Hematopoietic multipotent progenitor cell treated with erythropoietin and hydrocortisone succinate and interleukin-3 and kit ligand, for 8 days (in vitro differentiated cells): ENCODE data around the gene ARMC8.
"Not testable (repeated sequence)": the region's sequence is repeated elsewhere in the genome, so short reads cannot be mapped to it uniquely, and the experiment has no call there.

Experiments used
- DNase-seq: peaks from one replicate; pipeline ENCODE4 v3.0.0-alpha.2; 2015

Gene ARMC8, protein sequence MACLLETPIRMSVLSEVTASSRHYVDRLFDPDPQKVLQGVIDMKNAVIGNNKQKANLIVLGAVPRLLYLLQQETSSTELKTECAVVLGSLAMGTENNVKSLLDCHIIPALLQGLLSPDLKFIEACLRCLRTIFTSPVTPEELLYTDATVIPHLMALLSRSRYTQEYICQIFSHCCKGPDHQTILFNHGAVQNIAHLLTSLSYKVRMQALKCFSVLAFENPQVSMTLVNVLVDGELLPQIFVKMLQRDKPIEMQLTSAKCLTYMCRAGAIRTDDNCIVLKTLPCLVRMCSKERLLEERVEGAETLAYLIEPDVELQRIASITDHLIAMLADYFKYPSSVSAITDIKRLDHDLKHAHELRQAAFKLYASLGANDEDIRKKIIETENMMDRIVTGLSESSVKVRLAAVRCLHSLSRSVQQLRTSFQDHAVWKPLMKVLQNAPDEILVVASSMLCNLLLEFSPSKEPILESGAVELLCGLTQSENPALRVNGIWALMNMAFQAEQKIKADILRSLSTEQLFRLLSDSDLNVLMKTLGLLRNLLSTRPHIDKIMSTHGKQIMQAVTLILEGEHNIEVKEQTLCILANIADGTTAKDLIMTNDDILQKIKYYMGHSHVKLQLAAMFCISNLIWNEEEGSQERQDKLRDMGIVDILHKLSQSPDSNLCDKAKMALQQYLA

DNA sequence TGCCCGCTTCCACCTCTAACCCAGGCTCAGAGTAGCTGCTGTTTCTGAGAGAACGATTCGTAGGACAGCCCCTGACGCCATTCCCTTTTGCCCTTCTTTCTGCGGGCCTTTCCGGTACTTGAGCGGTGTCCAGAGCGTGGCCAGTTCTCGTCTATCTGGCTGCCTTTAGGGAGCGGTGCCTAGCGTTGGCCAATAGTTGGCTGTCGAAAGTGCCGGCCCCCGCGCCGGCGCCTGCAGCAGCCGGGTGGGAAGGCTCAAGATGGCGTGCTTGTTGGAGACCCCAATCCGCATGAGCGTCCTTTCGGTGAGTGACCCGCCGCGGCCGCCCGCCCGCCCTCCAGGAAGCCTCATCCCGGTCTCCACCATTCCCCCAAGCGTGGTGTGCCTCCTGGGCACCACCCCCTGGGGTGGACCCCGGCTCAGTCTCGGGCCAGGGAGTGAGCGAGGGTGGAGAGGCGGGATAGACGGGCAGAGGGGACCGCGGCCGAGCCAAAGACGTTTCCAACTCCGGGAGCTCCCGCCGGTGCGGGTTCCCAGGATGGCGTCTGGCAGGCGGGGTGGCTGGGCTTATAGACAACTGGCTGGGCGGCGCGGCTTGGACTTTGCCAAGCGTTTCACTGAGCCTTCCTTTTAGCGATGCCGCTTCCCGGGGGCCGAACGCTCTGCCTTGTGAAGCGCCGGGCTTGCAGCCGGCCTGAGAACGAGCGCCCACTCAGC lies at the start of gene ARMC8:
TSS of gene ARMC8 (plus strand) at position 6 of the 717 bp plus-strand sequence. CDS start at position 260, 254 bp downstream.
- no peak for DNase-seq

DNA sequence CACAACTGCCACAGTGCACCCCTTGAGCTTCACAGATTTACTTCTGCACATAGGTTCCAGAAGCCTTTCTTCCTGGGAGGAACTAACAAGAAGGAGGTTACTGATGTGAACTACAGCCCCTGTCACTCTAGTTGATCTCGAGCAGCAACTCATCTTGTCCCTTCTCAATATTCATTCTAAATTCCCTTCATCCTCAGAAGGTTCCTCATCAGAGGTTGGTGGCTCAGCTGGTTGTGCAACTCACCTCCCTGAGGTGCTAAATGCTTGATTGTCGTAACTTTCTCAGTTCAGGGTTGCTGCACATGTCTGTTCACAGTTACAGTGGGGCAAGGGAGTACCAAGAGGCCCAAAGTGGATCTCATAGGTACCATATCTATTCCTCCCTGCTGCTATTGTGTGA lies 49.2 kb upstream of the ARMC8 start:
- DNase-seq = no peak

DNA sequence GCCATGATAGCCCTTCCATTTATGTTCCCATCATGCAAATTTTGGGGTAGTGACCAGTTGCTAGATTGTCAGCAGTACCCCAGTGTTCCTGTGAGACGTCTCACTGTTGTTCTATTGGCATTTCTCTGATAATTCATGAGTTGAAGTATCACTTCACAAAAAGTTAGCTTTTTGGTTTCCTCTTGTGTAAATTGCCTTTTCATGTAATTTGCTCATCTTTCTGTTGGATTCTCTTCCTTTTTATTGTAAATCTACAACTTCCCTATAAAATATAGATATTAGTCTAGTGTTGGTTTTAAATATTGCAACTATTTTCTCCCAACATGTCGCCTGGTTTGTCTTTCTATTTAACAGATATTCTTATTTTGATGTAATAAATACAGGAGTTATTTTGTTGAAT lies 47.4 kb upstream of the ARMC8 start:
- no peak for DNase-seq

DNA sequence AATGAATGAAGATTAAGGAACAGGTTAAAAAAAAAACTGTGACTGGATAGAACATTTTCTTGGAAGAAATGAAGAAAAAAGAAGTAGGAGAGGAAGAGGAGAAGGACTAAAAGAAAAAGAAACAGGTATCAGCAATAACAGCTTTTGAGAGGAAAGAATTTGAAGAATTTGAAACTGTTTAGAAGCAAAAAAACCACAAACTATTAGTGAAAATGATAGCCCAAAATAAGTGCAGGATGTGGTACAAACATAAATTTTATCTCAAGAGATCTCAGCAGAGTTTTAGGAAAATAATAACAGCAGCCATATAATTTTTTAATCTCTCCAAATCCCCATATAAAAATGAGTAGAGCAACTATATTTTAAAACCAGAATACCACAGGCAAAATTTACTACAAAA lies 46.2 kb upstream of the ARMC8 start:
- no peak for DNase-seq

DNA sequence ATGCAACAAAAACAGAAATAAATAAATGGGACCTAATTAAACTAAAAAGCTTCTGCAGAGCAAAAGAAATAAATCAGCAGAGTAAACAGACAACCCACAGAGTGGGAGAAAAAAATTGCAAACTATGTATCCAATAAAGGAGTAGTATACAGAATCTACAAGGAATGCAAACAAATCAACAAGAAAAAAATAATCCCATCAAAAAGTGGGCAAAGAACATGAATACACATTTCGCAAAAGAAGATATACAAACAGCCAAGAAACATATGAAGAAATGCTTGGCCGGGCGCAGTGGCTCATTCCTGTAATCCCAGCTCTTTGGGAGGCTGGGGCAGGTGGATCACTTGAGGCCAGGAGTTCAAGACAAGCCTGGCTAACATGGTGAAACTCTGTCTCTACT lies 44.9 kb upstream of the ARMC8 start:
- DNase-seq = not testable (repeated sequence)

DNA sequence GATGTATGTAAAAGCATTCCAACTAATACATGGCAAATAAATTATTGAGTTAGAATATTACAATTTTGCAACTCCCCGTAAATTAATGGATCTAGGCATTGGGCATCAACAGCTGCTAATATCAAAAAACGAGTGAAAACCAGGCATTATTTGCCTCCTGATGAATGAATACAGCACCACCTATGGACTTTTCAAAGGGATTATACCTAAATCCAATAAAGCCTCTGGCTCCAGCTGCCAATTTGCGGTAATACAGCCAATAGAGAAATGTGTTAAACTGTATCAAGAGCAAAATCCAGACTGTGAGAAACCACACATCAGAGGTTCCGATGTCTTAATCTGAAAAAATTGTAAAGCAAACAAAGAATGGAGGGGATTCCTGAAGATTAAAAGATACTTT lies 38.6 kb upstream of the ARMC8 start:
- DNase-seq = no peak

DNA sequence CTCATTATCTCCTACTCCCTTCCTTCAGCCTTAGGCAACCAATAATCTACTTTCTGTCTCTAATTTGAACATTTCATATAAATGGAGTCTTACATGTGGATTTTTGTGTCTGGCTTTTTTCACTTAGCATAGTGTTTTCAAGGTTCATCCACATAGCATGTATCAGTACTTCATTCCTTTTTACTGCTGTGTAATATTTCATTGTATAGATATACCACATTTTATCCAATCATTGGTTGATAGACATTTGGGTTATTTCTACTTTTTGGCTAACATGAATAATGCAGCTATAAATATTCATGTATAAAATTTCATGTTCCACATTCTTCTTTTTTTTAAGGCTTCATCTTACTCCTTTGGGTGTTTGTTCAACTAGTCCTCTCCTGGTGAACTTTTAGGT lies 32.6 kb upstream of the ARMC8 start:
- no peak for DNase-seq

DNA sequence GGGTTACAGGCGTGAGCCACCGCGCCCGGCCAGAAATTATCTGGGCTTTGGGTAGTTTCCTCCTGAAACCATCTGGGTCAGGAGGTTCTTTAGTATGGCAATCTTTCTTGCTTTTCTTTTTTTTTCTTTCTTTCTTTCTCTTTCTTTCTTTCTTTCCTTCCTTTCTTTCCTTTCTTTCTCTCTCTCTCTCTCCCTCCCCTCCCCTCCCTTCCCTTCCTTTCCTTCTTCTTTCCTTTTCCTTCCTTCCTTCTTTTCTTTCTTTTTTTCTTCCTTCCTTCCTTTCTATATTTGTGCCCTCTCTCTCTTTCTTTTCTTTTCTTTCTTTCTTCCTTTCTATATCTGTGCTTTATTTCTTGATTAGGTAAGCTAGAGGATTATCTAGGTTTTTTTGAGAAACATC lies 29.4 kb upstream of the ARMC8 start:
- DNase-seq = no peak

DNA sequence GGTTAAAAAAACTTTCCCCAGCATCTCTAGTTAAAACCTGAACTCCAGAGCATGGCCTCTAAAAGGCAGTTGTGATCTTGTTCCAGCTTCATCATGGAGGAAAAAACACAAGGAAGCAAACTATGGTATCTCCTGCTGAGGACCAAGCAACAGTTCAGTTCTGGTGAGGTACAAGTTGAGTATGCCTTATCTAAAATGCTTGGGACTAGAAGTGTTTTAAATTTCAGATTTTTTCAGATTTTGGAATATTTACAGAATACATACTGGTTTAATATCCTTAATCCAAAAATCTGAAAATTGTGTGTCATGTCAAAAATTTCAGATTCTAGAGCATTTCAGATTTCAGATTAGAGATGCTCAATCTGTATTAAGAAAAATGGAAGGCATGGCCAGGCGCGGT lies 22.0 kb upstream of the ARMC8 start:
- no peak for DNase-seq

DNA sequence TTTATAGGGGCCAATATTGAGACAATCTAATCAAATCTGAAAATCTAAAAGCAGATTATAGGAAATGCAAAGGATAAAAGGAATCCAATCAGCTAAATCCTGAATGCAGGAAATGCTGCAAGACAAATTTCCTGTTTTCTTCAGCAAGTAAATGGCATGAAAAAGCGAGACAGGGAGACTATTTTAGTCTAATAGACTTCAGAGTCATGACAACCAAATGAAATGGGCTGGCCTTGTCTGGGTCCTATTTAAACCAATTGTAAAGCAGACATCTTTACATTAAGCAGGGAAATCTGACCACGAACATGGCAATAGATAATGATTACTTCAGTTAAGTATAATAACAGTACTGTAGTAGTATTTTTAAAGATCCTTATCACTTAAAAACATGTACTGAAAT lies 14.5 kb upstream of the ARMC8 start:
- DNase-seq = no peak

DNA sequence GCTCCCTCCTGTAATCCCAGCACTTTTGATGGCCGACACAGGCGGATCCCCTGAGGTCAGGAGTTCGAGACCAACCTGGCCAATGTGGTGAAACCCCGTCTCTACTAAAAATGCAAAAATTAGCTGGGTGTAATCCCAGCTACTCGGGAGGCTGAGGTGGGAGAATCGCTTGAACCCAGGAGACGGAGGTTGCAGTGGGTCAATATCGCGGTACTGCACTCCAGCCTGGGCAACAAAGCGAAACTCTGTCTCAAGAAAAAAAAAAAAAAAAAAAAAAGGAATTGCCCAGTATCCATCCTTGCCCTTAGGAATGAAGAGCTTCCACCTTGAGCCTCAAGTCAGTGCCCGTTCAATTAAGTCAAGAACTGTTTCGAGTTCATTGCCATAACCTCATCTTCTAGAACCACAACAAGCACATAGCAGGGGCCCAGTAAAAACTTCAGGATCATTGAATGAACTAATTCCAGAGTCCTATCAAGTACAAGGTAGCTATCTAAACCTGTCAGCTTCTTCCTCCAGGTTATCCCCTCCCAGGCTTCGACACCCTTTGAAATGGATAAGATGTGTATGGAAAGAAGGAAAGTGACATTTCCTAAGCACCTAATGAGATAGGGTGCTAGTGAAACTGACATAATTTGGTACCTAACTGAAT lies 13.2 kb upstream of the ARMC8 start:
- no peak for DNase-seq

DNA sequence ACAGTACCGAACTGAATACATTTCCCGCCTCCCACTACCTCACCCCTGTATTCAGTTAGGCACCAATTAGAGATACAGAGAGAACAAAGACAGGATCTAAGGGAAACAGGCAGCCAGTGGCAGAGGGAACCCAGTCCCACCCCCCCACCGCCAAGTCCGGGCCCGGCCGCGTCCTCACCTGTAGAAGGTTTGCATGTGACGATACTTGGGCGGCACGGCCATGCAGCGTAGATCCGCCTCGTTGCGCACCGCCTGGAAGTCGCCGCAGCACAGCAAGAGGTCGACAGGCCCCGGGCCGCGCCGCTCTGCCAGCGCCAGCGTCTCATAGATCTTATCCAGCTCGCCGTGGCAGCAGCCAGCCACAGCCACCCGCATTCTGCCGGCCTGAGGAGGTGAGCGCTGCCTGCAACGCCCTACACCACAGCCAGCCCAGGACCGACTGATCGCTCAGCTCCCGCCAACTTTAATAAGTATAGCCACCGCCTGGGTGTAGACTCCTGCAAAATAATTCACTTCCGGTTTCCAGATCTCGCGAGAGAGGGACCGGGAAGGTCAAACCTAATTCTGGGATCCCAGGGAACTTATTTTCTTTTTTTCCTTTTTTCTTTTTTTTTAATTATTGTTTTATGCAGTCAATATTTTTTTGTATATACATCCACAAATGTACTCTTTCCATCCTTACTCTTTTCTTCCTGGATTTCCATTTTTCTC lies 12.5 kb upstream of the ARMC8 start, which contains the start of gene DBR1:
TSS of gene DBR1 (minus strand) at position 501 of the 711 bp plus-strand sequence. CDS start at position 375, 126 bp downstream.
- DNase-seq = peak; percentile 94

DNA sequence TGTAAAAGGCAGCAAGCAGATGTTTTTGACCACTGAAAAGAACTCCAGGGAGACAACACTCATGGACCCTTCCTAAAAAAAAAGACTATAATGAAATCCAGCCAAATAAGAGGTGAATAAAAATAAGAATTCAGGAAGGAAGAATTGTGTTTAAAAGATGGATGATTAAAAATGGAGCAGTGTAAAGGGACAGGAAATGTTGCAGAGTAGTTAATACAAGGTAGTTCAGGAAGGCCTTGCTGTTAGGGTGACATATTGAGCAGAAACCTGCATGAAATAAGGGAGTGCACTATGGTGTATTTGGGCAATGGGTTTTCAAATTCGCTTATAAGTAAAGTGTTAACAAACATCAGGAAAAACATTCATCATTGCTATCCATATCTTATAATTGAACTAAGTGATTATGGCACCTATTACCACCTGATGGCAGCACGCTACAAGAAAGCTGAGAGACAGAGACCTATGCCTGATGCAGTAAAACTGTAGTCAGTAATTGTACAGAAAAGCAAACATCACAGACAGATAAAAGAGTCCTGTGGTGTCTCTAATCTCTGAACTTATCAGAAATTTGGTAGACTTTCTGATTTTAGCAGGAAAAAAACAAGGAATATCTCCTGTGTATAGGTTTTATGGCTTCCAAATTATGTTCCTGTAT lies 6.6 kb upstream of the ARMC8 start:
- DNase-seq = peak; percentile 83

DNA sequence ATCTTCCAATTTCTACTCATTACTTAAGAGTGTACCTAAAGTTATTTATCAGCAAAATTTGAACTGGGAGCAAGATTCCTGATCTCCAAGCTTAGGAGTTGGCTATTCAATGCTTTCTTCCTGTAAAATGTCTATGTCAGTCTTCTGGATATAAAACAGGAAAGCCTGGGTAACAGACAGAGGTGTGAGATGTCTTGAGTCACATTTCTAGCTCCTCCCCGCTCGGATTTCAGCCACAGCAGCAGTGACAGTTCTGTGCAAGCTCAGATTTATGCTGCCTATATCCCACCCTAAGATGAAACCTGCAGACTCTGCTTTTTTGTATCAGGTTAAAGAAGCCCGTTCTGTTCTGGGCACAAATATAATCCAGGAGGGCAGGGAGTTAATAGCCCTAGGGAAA lies 2.1 kb upstream of the ARMC8 start:
- no peak for DNase-seq

DNA sequence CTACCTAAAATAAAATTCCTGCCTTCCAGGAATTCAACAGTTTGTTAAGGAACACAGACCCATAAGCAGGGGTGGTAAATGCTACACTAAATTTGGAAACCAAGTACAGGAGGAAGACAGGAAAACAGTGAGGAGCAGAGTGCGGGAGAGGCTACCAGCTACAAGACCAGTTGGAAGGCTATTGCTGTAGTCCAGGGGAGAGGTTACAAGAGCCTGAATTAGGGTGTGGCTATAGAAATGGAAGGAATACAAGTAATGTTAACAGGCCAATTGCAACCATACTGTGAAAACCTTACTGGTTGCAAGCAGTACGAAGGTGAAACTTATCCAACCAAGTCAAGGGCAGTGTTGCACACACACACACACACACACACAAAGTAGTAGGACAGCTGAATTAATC lies 880 bp upstream of the ARMC8 start:
- DNase-seq = peak; percentile 57

DNA sequence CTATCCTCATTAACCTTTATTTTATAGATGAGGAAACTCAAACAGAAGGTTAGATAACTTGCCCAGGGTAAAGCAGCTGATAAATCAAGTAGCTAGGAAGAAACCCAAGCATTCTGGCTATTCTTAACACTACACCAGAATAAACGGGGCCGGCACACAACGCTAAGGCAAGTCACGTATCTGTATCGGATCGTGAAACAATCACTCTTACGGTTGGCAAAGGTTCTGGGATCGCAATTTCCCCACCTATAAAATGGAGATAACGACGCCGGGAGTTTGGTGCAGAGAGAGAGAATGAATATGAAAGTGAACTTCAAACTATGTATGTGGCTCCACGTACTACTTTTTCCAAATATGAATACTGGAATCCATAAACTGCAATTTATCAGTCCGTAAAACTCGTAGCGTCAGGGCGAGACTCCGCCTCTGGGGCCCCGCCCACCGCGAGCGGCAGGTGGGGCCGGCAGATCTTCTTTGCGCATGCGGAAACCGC lies 252 bp upstream of the ARMC8 start:
- peak; percentile 93 for DNase-seq

DNA sequence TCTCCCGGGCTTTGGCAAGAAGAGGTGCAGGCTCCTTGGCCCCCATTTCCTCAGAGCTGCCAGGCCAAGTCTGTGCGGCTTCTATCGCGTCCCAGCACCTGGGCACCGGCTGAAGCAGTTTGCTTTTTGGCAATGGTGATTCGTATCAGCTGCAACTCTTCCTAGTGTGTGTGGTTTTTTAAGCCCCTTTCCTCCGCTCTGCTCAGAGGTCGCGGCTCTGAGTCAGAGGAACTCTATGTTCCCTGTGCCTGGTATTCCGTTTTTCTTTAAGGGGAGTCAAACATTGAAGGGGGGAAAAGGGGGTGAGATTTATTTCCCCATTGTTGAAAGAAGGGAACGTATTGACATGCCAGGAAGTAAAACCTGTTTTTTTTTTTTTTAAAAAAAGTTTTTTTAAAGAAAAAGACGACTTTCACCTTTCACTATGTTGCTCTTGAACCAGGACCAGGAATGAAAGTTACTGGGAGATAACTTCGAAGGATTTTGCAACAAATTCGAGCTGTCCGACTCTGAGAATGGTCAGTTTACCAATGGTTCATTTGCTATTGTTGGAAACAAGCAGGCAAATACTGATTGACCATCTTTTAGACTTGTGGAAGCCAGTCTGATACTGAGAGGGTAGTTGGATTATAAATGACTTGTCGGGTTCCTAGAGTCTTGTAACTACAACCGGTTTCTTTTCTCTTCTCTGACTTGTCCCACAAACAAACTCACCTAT lies 1.1 kb downstream of the ARMC8 start:
- DNase-seq = peak; percentile 87

DNA sequence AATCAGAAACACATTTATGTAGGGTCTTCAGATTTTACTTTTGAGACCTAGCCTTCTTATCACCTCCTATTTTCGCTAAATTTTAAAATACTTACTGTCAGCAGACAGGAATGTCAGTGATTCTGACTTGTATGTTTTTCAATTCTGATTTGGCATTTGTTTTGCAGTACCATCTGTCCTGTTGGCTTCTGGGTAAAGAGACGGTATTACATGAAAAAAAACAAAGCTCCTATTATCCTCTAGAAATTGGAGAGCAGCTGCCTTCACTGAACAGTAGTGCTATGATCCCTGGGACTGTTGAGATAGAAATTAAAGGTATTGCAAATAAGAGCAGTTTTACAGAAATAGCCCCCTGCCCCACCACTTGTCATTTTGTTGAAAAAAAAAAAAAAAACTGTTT lies 8.4 kb downstream of the ARMC8 start:
- no peak for DNase-seq

DNA sequence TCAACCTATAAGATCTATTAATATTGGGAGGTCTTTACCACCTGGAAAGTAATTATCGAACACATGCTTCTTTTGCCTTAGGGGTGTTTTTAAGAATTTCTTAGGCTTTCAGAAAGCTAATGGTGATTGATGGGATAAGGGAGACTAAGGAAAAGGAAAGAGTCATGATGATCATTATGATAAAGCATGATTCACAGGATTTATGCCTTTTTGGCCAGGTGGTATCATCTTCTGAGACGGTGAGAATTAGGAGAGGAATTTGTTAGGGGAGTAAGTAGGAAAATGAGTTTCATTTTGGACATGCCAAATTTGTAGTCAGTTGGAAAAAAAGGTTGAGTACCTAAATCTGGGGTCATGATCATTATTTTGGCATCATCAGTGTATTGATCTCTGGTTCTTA lies 8.9 kb downstream of the ARMC8 start:
- DNase-seq = no peak

DNA sequence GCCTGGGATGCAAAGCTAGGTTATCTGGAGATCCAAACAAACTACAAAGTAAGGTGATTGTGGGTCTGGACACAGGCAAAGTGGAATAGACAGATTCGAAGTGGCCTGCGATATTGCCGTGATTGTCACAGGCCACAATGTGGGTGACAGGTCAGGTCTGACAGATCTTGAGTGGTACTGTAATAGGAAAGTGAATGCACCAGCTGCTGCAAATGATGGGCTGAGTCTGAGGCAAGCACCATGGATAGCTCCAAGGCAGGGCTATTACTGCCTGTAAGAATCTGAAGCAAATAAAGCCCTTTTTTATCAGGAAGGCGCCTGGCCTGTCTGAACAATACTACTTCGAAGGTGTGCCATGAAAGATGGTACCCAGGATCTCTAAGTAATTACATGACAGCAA lies 10.0 kb downstream of the ARMC8 start:
- peak; percentile 76 for DNase-seq

DNA sequence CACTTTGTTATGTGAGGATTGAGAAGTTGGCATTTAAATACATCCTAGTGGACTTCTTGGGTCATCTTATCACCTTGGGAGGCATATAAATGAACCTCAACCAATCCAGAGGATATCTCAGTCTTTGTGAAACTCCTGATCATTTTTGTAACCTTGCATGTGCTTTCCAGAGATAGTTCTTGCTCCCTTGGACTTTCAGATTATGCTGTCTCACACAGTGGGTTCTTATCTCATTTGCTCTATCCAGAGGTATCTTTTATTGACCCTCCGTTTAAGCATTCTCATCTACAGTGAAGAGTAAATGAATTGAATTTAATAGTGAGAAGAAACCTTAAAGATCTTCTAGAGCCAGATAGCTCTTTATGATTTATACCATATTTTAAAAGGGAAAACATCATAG lies 10.4 kb downstream of the ARMC8 start:
- DNase-seq = peak; percentile 62
